ENCODE measurements around the gene ATP4A. TPM values are rescaled to one million over a fixed set of nuclear protein-coding genes. Genes with fewer than 3 reads are reported as not detected.

Gene ATP4A
- total RNA-seq, 4 donors from 2014 or later, result not detected

- no peak for DNase-seq
- intact Hi-C loops (cut with DNase I; ENCODE audit: low total_unique reads), result loop anchor here (1.0 kb wide), 1 partner anchor 13 kb away; no protein-coding TSS in a partner anchor
- no peak overlapping the region for H3K27ac ChIP-seq
- peaks cover 18% of the 10 kb centered on the region for H3K27me3 ChIP-seq
- no peaks in the 10 kb centered on the region for H3K4me1 ChIP-seq
- no peak overlapping the region for H3K4me3 ChIP-seq
- no peaks in the 10 kb centered on the region for H3K36me3 ChIP-seq
- WGBS, 2 donors (ENCODE audit: low coverage in 1 of 2), result 67 to 77% methylated on average over 4 to 12 of the region's 12 CpGs
- TF ChIP-seq POLR2AphosphoS5 (IDR thresholded peaks at IDR 0.05) (no peak), POLR2A (IDR thresholded peaks at IDR 0.05) (no peak), EP300 (IDR thresholded peaks at IDR 0.05; ENCODE audit: low read depth) (no peak), CTCF (IDR thresholded peaks at IDR 0.05) (no peak)
- no peaks in the 10 kb centered on the region for H3K9me3 ChIP-seq
- in situ Hi-C loops (cut with MboI; ENCODE audit: low pct_ligation_motif_present in 1 of 4, low pct_unique_long_range_greater_than_20kb in 1 of 4, low sequenced_read_pairs in 3 of 4), result no loop called here
These were observed 1.8 kb upstream of the ATP4A start for GRCh38 chr19:35565016-35565856.

GRCh38 chr19:35562776-35563175 lies 682 bp downstream of the ATP4A start:
- intact Hi-C loops (cut with DNase I; ENCODE audit: low total_unique reads), result no loop called here
- Histone ChIP-seq H3K27me3 (peaks cover 42% of the 10 kb centered on the region), H3K4me3 (no peak overlapping the region), H3K36me3 (no peaks in the 10 kb centered on the region), H3K9me3 (no peaks in the 10 kb centered on the region), H3K27ac (no peak overlapping the region), H3K4me1 (peaks cover 0 to 8% (median 7%) of the 10 kb centered on the region in 4 donors)
- 63 to 69% methylated on average over 2 of the region's 2 CpGs for WGBS, 2 donors (ENCODE audit: low coverage in 1 of 2)
- no peak for DNase-seq
- TF ChIP-seq EP300 (IDR thresholded peaks at IDR 0.05; ENCODE audit: low read depth) (no peak), CTCF (IDR thresholded peaks at IDR 0.05) (no peak), POLR2A (IDR thresholded peaks at IDR 0.05) (no peak), POLR2AphosphoS5 (IDR thresholded peaks at IDR 0.05) (no peak)
- in situ Hi-C loops (cut with MboI; ENCODE audit: low pct_ligation_motif_present in 1 of 4, low pct_unique_long_range_greater_than_20kb in 1 of 4, low sequenced_read_pairs in 3 of 4), result no loop called here

- Histone ChIP-seq H3K36me3 (no peaks in the 10 kb centered on the region), H3K4me3 (no peak overlapping the region), H3K9me3 (no peaks in the 10 kb centered on the region), H3K4me1 (peaks cover 0 to 12% (median 9%) of the 10 kb centered on the region in 4 donors), H3K27me3 (peaks cover 45% of the 10 kb centered on the region), H3K27ac (no peak overlapping the region)
- intact Hi-C loops (cut with DNase I; ENCODE audit: low total_unique reads) (no loop called here), in situ Hi-C loops (cut with MboI; ENCODE audit: low pct_ligation_motif_present in 1 of 4, low pct_unique_long_range_greater_than_20kb in 1 of 4, low sequenced_read_pairs in 3 of 4) (no loop called here)
- no peak for DNase-seq
- TF ChIP-seq CTCF (IDR thresholded peaks at IDR 0.05), result no peak
- TF ChIP-seq POLR2A (IDR thresholded peaks at IDR 0.05), result no peak
- no peak for TF ChIP-seq EP300 (IDR thresholded peaks at IDR 0.05; ENCODE audit: low read depth)
- no peak for TF ChIP-seq POLR2AphosphoS5 (IDR thresholded peaks at IDR 0.05)
- WGBS, 2 donors (ENCODE audit: low coverage in 1 of 2), result 38 to 71% methylated on average over 4 to 17 of the region's 17 CpGs
These were observed 1.1 kb downstream of the ATP4A start for GRCh38 chr19:35562336-35562735.

- TF ChIP-seq POLR2AphosphoS5 (IDR thresholded peaks at IDR 0.05) (no peak), POLR2A (IDR thresholded peaks at IDR 0.05) (no peak), EP300 (IDR thresholded peaks at IDR 0.05; ENCODE audit: low read depth) (no peak), CTCF (IDR thresholded peaks at IDR 0.05) (no peak)
- H3K4me1 ChIP-seq, result peaks cover 0 to 12% (median 9%) of the 10 kb centered on the region in 4 donors
- 72 to 78% methylated on average over 6 of the region's 6 CpGs for WGBS, 2 donors (ENCODE audit: low coverage in 1 of 2)
- H3K4me3 ChIP-seq, result no peak overlapping the region
- in situ Hi-C loops (cut with MboI; ENCODE audit: low pct_ligation_motif_present in 1 of 4, low pct_unique_long_range_greater_than_20kb in 1 of 4, low sequenced_read_pairs in 3 of 4), result no loop called here
- no peaks in the 10 kb centered on the region for H3K36me3 ChIP-seq
- no peaks in the 10 kb centered on the region for H3K9me3 ChIP-seq
- H3K27me3 ChIP-seq, result peaks cover 48% of the 10 kb centered on the region
- intact Hi-C loops (cut with DNase I; ENCODE audit: low total_unique reads), result no loop called here
- no peak for DNase-seq
- H3K27ac ChIP-seq, result no peak overlapping the region
These were observed 2.0 kb downstream of the ATP4A start for GRCh38 chr19:35561436-35561835.

Data from transverse colon (tissue), 4 donors.